Ectodermal cell (in vitro differentiated cells): ENCODE measurements around the gene CAPG.

ENCODE experiments used
- H3K27ac ChIP-seq: 2 replicates; pipeline ENCODE4 v1.7.0; 2013; ENCODE audit warnings: mild to moderate bottlenecking, low read depth, low read length; ENCODE audit not compliant: insufficient read depth, poor library complexity, severe bottlenecking
- H3K27me3 ChIP-seq: 2 replicates; pipeline ENCODE4 v1.7.0; 2013; ENCODE audit warnings: mild to moderate bottlenecking, low read length; ENCODE audit not compliant: insufficient read depth, control insufficient read depth, poor library complexity, severe bottlenecking
- H3K36me3 ChIP-seq: one replicate; pipeline ENCODE4 v1.7.0; 2013; ENCODE audit warnings: low read length; ENCODE audit not compliant: control insufficient read depth, insufficient read depth
- H3K4me1 ChIP-seq: one replicate; pipeline ENCODE4 v1.7.0; 2013; ENCODE audit warnings: low read length; ENCODE audit not compliant: control insufficient read depth, insufficient read depth
- H3K4me3 ChIP-seq: 2 replicates; pipeline ENCODE4 v1.7.0; 2013; ENCODE audit warnings: low read depth, low read length, control low read depth; ENCODE audit not compliant: insufficient read depth
- H3K9me3 ChIP-seq: 2 replicates; pipeline ENCODE4 v1.7.0; 2013; ENCODE audit warnings: mild to moderate bottlenecking, low read length, moderate library complexity; ENCODE audit not compliant: control insufficient read depth
- WGBS, 2 experiments: methylation state at CpG; one replicate each; pipeline ENCODE4 v1.1.7; 2013; ENCODE audit warnings: missing lambda C conversion rate in 2 of 2; 5-methylcytosine and 5-hydroxymethylcytosine counted together

CAPG gene

GRCh38 chr2:85397925-85398331 is 12.2 kb downstream of the CAPG start:
- Histone ChIP-seq H3K27ac (no peak overlapping the region), H3K4me1 (no peaks in the 10 kb centered on the region), H3K4me3 (no peak overlapping the region), H3K36me3 (no peaks in the 10 kb centered on the region), H3K9me3 (no peaks in the 10 kb centered on the region), H3K27me3 (no peaks in the 10 kb centered on the region)
- WGBS, 2 experiments, result 91 to 93% methylated on average over 4 of the region's 4 CpGs

- 87 to 88% methylated on average over 5 of the region's 5 CpGs for WGBS, 2 experiments
- Histone ChIP-seq H3K36me3 (no peaks in the 10 kb centered on the region), H3K4me3 (no peak overlapping the region), H3K27ac (no peak overlapping the region), H3K9me3 (no peaks in the 10 kb centered on the region), H3K27me3 (no peaks in the 10 kb centered on the region), H3K4me1 (no peaks in the 10 kb centered on the region)
These were observed 13.4 kb downstream of the CAPG start for GRCh38 chr2:85396531-85397470.

GRCh38 chr2:85395912-85396475 is 14.2 kb downstream of the CAPG start:
- H3K9me3 ChIP-seq, result no peaks in the 10 kb centered on the region
- H3K4me3 ChIP-seq, result no peak overlapping the region
- H3K27me3 ChIP-seq, result no peaks in the 10 kb centered on the region
- WGBS, 2 experiments, result 92 to 94% methylated on average over 14 of the region's 14 CpGs
- H3K27ac ChIP-seq, result no peak overlapping the region
- no peaks in the 10 kb centered on the region for H3K36me3 ChIP-seq
- H3K4me1 ChIP-seq, result no peaks in the 10 kb centered on the region

- Histone ChIP-seq H3K27ac (no peak overlapping the region), H3K4me3 (no peak overlapping the region), H3K27me3 (no peaks in the 10 kb centered on the region), H3K9me3 (no peaks in the 10 kb centered on the region), H3K4me1 (no peaks in the 10 kb centered on the region), H3K36me3 (no peaks in the 10 kb centered on the region)
- WGBS, 2 experiments, result 90 to 91% methylated on average over 6 of the region's 6 CpGs
These were observed 15.2 kb downstream of the CAPG start for GRCh38 chr2:85394976-85395375.

- no peaks in the 10 kb centered on the region for H3K27me3 ChIP-seq
- 88 to 89% methylated on average over 4 of the region's 4 CpGs for WGBS, 2 experiments
- H3K27ac ChIP-seq, result no peak overlapping the region
- no peaks in the 10 kb centered on the region for H3K9me3 ChIP-seq
- H3K4me1 ChIP-seq, result no peaks in the 10 kb centered on the region
- no peak overlapping the region for H3K4me3 ChIP-seq
- no peaks in the 10 kb centered on the region for H3K36me3 ChIP-seq
These were observed 15.9 kb downstream of the CAPG start for GRCh38 chr2:85394261-85394681.

GRCh38 chr2:85393836-85394235 is 16.3 kb downstream of the CAPG start:
- H3K27me3 ChIP-seq, result no peaks in the 10 kb centered on the region
- no peaks in the 10 kb centered on the region for H3K9me3 ChIP-seq
- no peaks in the 10 kb centered on the region for H3K36me3 ChIP-seq
- H3K27ac ChIP-seq, result no peak overlapping the region
- H3K4me1 ChIP-seq, result peaks cover 3% of the 10 kb centered on the region
- no peak overlapping the region for H3K4me3 ChIP-seq
- WGBS, 2 experiments, result 95 to 98% methylated on average over 4 of the region's 4 CpGs

- Histone ChIP-seq H3K4me3 (no peak overlapping the region), H3K36me3 (no peaks in the 10 kb centered on the region), H3K27me3 (no peaks in the 10 kb centered on the region), H3K27ac (no peak overlapping the region), H3K9me3 (no peaks in the 10 kb centered on the region), H3K4me1 (peaks cover 8% of the 10 kb centered on the region)
- WGBS, 2 experiments, result 84 to 87% methylated on average over 11 of the region's 11 CpGs
These were observed 19.1 kb downstream of the CAPG start for GRCh38 chr2:85390941-85391669.

GRCh38 chr2:85388878-85389538 is 21.2 kb downstream of the CAPG start:
- H3K27ac ChIP-seq, result no peak overlapping the region
- no peaks in the 10 kb centered on the region for H3K27me3 ChIP-seq
- H3K4me3 ChIP-seq, result no peak overlapping the region
- H3K4me1 ChIP-seq, result peaks cover 8% of the 10 kb centered on the region
- WGBS, 2 experiments, result 84 to 90% methylated on average over 9 of the region's 9 CpGs
- no peaks in the 10 kb centered on the region for H3K9me3 ChIP-seq
- H3K36me3 ChIP-seq, result no peaks in the 10 kb centered on the region

- Histone ChIP-seq H3K9me3 (no peaks in the 10 kb centered on the region), H3K4me3 (no peak overlapping the region), H3K36me3 (no peaks in the 10 kb centered on the region), H3K27ac (no peak overlapping the region), H3K4me1 (peaks cover 8% of the 10 kb centered on the region), H3K27me3 (no peaks in the 10 kb centered on the region)
- 93% methylated on average over 2 of the region's 2 CpGs for WGBS, 2 experiments
These were observed 22.4 kb downstream of the CAPG start for GRCh38 chr2:85387754-85388153.
